GM12892 (cell line): ENCODE results near the gene HPGDS.

Experiments
- POLR2A ChIP-seq: IDR thresholded peaks from 2 replicates; pipeline ENCODE4 v1.6.1; 2011; ENCODE audit warnings: low read depth, low read length, control low read depth
- POLR2AphosphoS5 ChIP-seq: IDR thresholded peaks from 2 replicates; pipeline ENCODE4 v1.6.1; 2011; ENCODE audit warnings: low read depth, low read length, control low read depth

DNA sequence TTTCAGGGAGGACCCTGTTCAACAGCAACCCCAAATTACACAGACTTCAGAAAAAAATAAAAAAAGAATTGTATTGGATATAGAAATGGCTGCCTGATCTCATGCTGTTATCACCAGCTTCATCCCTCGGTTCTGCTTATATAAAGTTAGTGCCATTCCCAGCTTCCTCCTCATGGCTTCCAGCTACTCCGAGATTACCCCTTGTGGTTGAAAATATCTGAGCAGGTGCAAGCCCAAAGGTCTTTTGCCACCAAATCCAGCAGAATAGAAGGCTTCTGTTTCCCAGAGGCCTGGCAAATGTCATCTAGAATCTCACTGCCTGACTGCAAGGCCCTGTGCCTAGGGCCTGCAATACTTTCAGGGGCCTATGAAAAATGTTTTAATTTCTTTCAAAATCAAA, 13.8 kb upstream of the HPGDS start:
- no peak for TF ChIP-seq POLR2A
- TF ChIP-seq POLR2AphosphoS5, result no peak
